Hippocampal formation (tissue), 2 donors: ENCODE measurements around the gene ATP6V0B.

Source experiments
- DNase-seq, 2 donors: peaks; one replicate each; lab custom pipeline; 2025; lab: John Stamatoyannopoulos, UW

The ATP6V0B gene

GRCh38 chr1:43974443-43975248 is at the start of gene ATP6V0B:
Gene ATP6V0B, plus strand, starts transcription at chr1:43974960. Its CDS starts 81 bp downstream, at chr1:43975041.
- DNase-seq = peak; percentile 92 to 95

DNA sequence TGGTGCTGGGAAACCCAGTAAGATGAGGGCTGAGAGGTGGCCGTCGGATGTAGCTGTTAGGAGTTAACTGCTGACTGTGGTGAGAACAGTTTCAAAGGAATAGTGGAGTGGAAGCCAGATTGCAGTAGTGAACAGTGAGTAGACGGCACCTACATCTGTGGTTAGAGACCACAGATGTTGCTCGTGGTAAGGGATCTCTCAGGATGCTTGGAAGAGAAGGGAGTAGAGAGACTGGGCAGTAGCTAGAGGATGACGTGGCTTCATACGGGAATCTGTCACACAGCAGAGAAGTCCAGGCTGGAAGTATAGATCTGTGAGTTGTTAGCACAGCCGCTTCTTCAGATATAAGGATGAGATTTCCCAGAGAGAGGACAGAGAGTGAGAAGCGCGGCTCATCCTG is 48.9 kb upstream of the ATP6V0B start:
- DNase-seq = no peak

GRCh38 chr1:43930168-43930948 is 44.4 kb upstream of the ATP6V0B start:
- no peak for DNase-seq

GRCh38 chr1:43930949-43931275 is 43.8 kb upstream of the ATP6V0B start:
- DNase-seq = no peak

GRCh38 chr1:43931711-43932660 is 42.8 kb upstream of the ATP6V0B start:
- no peak for DNase-seq

DNA sequence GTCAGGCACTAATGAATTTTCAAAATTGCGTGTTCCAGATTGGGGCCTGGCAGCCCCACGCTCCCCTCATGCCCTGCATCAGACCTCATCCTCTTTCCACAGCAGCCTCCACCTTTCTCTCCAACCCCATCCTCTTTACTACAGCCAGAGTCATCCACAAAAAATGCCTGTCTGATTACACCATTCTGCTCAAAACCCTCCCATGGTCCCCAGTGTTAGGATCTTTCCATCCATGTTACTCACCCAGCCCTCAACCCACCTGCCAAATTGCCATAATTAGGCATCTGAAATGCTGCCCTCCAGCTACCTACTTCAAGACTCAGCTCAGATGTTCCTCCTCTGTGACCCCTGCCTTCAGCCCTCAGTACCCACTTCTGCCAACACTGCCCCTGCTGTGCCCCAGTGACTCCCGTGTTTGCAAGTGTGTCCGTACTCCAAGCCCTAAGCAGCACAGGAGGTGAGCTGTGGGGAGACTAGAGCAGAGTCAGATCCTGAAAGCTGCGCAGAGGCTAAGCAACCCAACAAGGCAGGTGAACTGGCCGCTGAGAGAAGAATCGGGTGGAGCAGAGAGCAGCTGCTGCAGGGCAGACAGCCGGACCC is 41.9 kb upstream of the ATP6V0B start:
- DNase-seq = no peak

GRCh38 chr1:43933386-43934100 is 41.2 kb upstream of the ATP6V0B start, which contains the start of gene ARTN:
Gene ARTN, plus strand, starts transcription at chr1:43933801. Its CDS starts 1,856 bp downstream, at chr1:43935657.
- DNase-seq = no peak

DNA sequence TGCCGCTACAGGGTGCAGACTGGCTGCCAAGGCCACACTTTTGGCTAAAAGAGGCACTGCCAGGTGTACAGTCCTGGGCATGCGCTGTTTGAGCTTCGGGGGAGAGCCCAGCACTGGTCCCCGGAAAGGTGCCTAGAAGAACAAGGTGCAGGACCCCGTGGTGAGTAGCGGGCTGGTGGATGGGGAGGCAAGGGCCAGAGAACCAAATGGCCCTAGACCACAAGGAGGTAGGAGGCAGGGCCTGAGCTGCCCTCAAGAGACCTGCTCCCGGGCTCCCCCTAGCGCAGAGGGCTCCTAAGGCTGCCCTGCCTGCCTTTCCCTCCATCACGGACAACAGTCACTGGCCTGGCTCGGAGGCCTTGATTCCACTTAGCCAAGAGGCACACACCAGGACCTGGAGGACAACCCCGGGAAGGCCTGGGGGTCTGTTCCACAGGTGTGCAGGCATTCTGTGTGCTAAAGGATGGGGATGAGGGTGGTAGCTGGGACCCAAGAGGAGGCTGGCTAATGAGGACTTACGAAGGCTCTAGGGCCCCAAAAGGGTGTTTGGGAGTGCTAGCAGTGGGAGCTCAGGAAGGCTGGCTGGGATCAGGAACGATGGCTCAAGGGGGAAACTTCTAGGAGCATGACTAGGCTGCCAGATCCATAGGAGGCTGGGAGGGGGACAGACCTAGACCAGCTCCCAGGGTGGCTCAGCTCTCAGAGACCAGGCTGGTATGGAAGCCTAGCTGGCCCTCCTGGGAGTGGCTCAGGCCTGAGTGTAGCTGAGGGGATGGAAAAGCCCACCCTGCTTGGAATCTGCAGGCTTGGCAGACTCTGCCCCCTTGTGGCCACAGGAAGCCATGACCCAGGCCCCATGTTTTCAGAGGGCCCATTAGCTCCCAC is 40.4 kb upstream of the ATP6V0B start:
- DNase-seq = peak; percentile 17 to 42

- DNase-seq = no peak
Observed at GRCh38 chr1:43934986-43935324, 39.8 kb upstream of the ATP6V0B start.

DNA sequence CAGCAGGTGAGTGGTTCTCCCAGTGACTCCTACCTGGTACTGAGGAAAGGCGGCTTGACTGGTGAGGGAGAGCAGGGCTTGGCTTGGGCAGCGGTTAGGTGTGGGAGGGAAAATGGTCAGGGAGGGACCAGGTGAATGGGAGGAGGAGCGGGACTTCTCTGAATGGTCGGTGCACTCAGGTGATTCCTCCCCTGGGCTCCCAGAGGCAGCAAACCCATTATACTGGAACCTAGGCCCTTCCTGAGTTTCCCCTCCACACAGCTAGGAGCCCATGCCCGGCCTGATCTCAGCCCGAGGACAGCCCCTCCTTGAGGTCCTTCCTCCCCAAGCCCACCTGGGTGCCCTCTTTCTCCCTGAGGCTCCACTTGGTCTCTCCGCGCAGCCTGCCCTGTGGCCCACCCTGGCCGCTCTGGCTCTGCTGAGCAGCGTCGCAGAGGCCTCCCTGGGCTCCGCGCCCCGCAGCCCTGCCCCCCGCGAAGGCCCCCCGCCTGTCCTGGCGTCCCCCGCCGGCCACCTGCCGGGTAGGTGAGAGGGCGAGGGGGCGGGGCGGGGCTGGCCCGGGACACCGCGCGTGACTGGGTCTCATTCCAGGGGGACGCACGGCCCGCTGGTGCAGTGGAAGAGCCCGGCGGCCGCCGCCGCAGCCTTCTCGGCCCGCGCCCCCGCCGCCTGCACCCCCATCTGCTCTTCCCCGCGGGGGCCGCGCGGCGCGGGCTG is 38.9 kb upstream of the ATP6V0B start:
- no peak for DNase-seq

GRCh38 chr1:43936431-43937151 is 38.2 kb upstream of the ATP6V0B start:
- DNase-seq = no peak

DNA sequence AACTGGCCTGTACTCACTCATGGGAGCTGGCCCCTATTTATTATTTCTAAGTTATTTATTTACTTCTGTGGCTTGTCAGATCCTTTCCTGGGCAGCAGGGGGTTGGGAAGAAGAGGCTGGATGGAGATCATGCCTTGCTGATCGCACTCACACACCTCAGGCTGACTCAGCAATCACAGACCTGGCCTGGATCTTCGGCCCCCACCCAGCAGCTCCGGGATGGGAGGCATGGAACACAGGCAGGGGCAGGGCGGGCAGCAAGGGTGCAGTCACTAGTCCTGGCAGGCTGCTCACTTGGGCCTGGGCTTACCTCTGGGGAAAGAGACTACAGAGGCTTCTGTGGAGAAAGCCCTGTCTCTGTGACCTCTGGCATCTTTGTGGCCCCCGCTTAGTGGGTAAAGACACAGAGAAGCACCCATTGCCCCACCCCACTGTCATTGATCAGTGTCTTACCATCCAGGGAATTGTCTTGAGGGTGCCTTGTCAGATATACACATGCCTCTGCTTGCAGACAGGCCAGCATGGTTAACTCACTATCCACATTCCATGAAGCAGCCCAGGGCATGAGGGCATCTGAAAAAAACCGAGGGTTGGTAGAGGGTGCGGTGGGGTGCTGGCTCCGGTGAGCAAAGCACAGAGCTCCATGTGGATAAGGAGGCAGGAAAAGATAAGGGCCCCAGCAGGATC is 37.4 kb upstream of the ATP6V0B start:
- DNase-seq = no peak

DNA sequence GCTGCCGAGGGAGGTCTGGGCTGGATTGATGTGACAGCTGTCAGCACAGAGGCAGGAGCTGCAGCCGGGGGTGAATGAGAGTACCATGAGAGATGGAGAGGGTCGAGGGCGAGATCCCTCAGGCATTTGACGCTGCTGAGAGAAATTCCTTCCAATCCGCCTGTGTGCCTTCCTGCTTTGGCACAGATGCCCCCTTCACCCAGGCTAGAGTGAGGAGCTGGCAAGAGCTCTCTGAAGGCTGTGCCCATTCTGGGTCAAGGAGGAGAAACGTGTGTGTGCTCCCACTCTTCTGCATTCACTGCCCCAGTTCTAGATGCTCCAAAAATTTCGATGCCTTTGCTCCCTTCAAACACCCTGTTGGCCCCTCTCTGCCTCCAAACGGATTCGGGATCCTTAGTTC is 36.4 kb upstream of the ATP6V0B start:
- no peak for DNase-seq

- no peak for DNase-seq
Observed at GRCh38 chr1:43938892-43939587, 35.7 kb upstream of the ATP6V0B start.

- DNase-seq = no peak
Observed at GRCh38 chr1:43942411-43942810, 32.3 kb upstream of the ATP6V0B start.

DNA sequence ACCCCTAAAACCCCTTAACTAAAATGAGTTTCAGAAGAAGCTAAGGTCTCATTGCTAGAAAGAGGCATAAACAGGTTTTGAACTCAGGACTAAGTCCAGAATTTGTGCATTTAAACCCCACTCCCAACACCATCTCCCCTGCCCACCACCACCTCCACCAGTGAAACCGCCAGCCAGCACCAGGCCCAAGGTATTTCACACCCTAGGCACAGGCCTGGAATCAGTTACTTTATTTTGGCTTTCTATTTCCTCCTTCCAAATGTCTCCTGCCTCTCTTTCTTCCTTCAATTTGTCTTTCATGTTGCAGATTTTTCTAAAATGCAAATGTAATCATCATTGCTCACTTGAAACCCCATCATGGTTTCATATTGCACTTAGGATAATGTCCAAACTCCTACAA is 29.9 kb upstream of the ATP6V0B start:
- DNase-seq = no peak

- no peak for DNase-seq
Observed at GRCh38 chr1:43945674-43946235, 29.0 kb upstream of the ATP6V0B start.
